Measurements from ENCODE around the gene KIAA1328. TPM values are rescaled to one million over a fixed set of nuclear protein-coding genes. Genes with fewer than 3 reads are reported as not detected.
A peak's percentile ranks its signal among the peaks of the same experiment; 100 is the strongest.
"Not testable (repeated sequence)": the region's sequence is repeated elsewhere in the genome, so short reads cannot be mapped to it uniquely, and the experiment has no call there.

The KIAA1328 gene
- total and polyA plus RNA-seq, 2 donors: 4.2 to 6.1 TPM

DNA sequence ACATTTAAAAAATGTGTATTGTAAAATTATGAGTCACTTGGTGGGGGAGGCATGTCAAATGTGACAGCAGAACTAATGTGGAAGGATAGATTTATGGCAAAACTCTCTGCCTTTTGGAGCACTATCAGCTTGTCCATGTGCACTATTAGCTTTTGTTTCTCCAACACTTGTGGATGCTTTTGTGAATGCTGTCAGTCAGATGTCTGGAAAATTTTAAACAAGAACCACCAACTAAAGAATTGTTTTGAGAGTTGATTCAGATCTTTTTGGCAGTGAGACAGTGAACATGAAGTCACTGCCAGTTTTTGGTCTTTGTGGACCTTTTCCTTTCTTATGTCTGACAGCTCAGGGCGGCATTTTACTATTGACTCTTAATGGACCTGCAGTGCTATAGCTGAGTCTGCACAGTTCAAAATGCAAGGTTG lies 72.4 kb downstream of the KIAA1328 start:
- Histone ChIP-seq H3K36me3 (ENCODE audit: control insufficient read depth in 2 of 2, insufficient read depth in 2 of 2, low read length in 1 of 2) (no peaks in the 10 kb centered on the region), H3K4me1 (ENCODE audit: control insufficient read depth in 2 of 2, insufficient read depth in 2 of 2, low read length in 2 of 2) (no peaks in the 10 kb centered on the region), H3K27ac (ENCODE audit: low read depth in 1 of 2, low read length in 1 of 2) (no peak overlapping the region), H3K4me3 (ENCODE audit: low read length in 2 of 2) (no peak overlapping the region), H3K9me3 (ENCODE audit: control insufficient read depth in 2 of 2, insufficient read depth in 1 of 2, low read length in 1 of 2) (no peaks in the 10 kb centered on the region), H3K27me3 (ENCODE audit: control insufficient read depth in 2 of 2, insufficient read depth in 1 of 2, low read length in 1 of 2) (no peaks in the 10 kb centered on the region)
- no peak for DNase-seq (ENCODE audit: low read depth in 6 of 9, low spot score in 9 of 9)
- WGBS: 90% methylated on average over 1 of the region's 1 CpG

DNA sequence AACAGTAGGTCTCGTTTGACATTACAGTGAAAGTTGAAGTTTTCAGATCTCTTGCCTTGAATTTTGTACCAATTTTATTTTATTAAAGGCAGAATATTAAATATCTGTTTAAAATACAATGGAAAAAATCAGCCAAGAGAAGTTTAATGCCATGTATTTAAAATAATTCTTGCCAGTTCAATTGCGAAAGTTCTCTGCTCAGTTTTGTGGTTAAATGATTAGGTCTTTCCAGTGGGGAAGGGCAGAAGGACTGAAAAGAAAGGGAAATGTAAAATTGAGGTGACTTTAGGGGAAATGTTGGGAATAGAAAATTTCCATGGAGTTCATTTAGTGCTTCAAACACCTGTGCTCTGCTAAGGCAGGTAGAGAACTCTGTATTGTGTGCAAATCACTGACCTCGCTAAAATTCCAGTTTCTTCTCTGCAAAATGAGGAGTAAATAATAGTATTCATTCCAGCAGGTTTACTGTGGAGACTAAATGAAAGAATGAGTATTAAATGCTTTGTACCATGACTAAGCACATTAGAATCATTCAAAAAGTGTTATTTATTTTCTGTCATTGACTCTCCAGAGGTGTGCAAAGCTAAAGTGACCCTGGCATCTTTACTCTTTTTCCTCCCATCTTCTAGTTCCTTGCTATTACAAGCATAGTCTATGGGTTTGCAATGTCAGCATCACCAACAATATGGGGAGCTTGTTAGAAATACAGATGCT lies 74.4 kb downstream of the KIAA1328 start:
- no peak for DNase-seq (ENCODE audit: low read depth in 6 of 9, low spot score in 9 of 9)
- Histone ChIP-seq H3K27ac (ENCODE audit: low read depth in 1 of 2, low read length in 1 of 2) (no peak overlapping the region), H3K4me3 (ENCODE audit: low read length in 2 of 2) (no peak overlapping the region), H3K9me3 (ENCODE audit: control insufficient read depth in 2 of 2, insufficient read depth in 1 of 2, low read length in 1 of 2) (no peaks in the 10 kb centered on the region), H3K36me3 (ENCODE audit: control insufficient read depth in 2 of 2, insufficient read depth in 2 of 2, low read length in 1 of 2) (no peaks in the 10 kb centered on the region), H3K27me3 (ENCODE audit: control insufficient read depth in 2 of 2, insufficient read depth in 1 of 2, low read length in 1 of 2) (no peaks in the 10 kb centered on the region), H3K4me1 (ENCODE audit: control insufficient read depth in 2 of 2, insufficient read depth in 2 of 2, low read length in 2 of 2) (no peaks in the 10 kb centered on the region)
- WGBS: 82% methylated on average over 3 of the region's 3 CpGs

GRCh38 chr18:36905571-36905970 lies 76.6 kb downstream of the KIAA1328 start:
- H3K27ac ChIP-seq (ENCODE audit: low read depth in 1 of 2, low read length in 1 of 2): no peak overlapping the region
- no peaks in the 10 kb centered on the region for H3K9me3 ChIP-seq (ENCODE audit: control insufficient read depth in 2 of 2, insufficient read depth in 1 of 2, low read length in 1 of 2)
- DNase-seq (ENCODE audit: low read depth in 6 of 9, low spot score in 9 of 9): no peak
- H3K4me3 ChIP-seq (ENCODE audit: low read length in 2 of 2): no peak overlapping the region
- H3K4me1 ChIP-seq (ENCODE audit: control insufficient read depth in 2 of 2, insufficient read depth in 2 of 2, low read length in 2 of 2): no peaks in the 10 kb centered on the region
- H3K36me3 ChIP-seq (ENCODE audit: control insufficient read depth in 2 of 2, insufficient read depth in 2 of 2, low read length in 1 of 2): no peaks in the 10 kb centered on the region
- no peaks in the 10 kb centered on the region for H3K27me3 ChIP-seq (ENCODE audit: control insufficient read depth in 2 of 2, insufficient read depth in 1 of 2, low read length in 1 of 2)

GRCh38 chr18:36909282-36909681 lies 80.4 kb downstream of the KIAA1328 start:
- H3K27me3 ChIP-seq (ENCODE audit: control insufficient read depth in 2 of 2, insufficient read depth in 1 of 2, low read length in 1 of 2); H3K4me1 ChIP-seq (ENCODE audit: control insufficient read depth in 2 of 2, insufficient read depth in 2 of 2, low read length in 2 of 2); H3K9me3 ChIP-seq (ENCODE audit: control insufficient read depth in 2 of 2, insufficient read depth in 1 of 2, low read length in 1 of 2); H3K4me3 ChIP-seq (ENCODE audit: low read length in 2 of 2); DNase-seq (ENCODE audit: low read depth in 6 of 9, low spot score in 9 of 9); H3K27ac ChIP-seq (ENCODE audit: low read depth in 1 of 2, low read length in 1 of 2); H3K36me3 ChIP-seq (ENCODE audit: control insufficient read depth in 2 of 2, insufficient read depth in 2 of 2, low read length in 1 of 2): not testable (repeated sequence)
- over 99% methylated on average over 4 of the region's 4 CpGs for WGBS

DNA sequence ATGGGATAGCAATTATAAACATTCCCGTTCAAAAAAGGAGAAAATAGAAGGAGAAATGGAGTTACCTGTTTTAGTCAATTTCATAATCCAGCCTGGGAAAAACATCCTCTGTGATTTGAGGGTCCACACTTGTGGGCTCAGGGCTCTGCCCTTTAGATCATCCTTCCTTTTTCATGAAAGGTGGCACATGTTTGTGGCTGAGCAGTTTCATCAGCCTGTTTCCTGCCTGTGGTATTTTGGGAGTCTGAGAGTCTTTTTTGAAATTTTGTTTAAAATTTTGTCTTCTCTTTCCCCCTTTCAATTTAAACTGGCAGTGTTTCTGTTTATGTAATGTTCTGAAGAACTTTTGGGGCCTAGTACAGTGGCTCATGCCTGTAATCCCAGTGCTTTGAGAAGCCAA lies 84.0 kb downstream of the KIAA1328 start:
- 13% methylated on average over 1 of the region's 1 CpG for WGBS
- no peak overlapping the region for H3K27ac ChIP-seq (ENCODE audit: low read depth in 1 of 2, low read length in 1 of 2)
- H3K4me3 ChIP-seq (ENCODE audit: low read length in 2 of 2): no peak overlapping the region
- H3K9me3 ChIP-seq (ENCODE audit: control insufficient read depth in 2 of 2, insufficient read depth in 1 of 2, low read length in 1 of 2): no peaks in the 10 kb centered on the region
- peaks cover 3 to 4% of the 10 kb centered on the region in 2 donors for H3K4me1 ChIP-seq (ENCODE audit: control insufficient read depth in 2 of 2, insufficient read depth in 2 of 2, low read length in 2 of 2)
- peak in 5 of 9 donors; percentile 2 to 35 (median 11) for DNase-seq (ENCODE audit: low read depth in 6 of 9, low spot score in 9 of 9)
- no peaks in the 10 kb centered on the region for H3K27me3 ChIP-seq (ENCODE audit: control insufficient read depth in 2 of 2, insufficient read depth in 1 of 2, low read length in 1 of 2)
- no peaks in the 10 kb centered on the region for H3K36me3 ChIP-seq (ENCODE audit: control insufficient read depth in 2 of 2, insufficient read depth in 2 of 2, low read length in 1 of 2)

- no peaks in the 10 kb centered on the region for H3K36me3 ChIP-seq (ENCODE audit: control insufficient read depth in 2 of 2, insufficient read depth in 2 of 2, low read length in 1 of 2)
- H3K4me1 ChIP-seq (ENCODE audit: control insufficient read depth in 2 of 2, insufficient read depth in 2 of 2, low read length in 2 of 2): peaks cover 2 to 4% of the 10 kb centered on the region in 2 donors
- H3K4me3 ChIP-seq (ENCODE audit: low read length in 2 of 2): no peak overlapping the region
- WGBS: 96% methylated on average over 3 of the region's 3 CpGs
- no peaks in the 10 kb centered on the region for H3K27me3 ChIP-seq (ENCODE audit: control insufficient read depth in 2 of 2, insufficient read depth in 1 of 2, low read length in 1 of 2)
- no peaks in the 10 kb centered on the region for H3K9me3 ChIP-seq (ENCODE audit: control insufficient read depth in 2 of 2, insufficient read depth in 1 of 2, low read length in 1 of 2)
- no peak for DNase-seq (ENCODE audit: low read depth in 6 of 9, low spot score in 9 of 9)
- no peak overlapping the region for H3K27ac ChIP-seq (ENCODE audit: low read depth in 1 of 2, low read length in 1 of 2)
Measured at GRCh38 chr18:36917907-36918306, 89.0 kb downstream of the KIAA1328 start.

DNA sequence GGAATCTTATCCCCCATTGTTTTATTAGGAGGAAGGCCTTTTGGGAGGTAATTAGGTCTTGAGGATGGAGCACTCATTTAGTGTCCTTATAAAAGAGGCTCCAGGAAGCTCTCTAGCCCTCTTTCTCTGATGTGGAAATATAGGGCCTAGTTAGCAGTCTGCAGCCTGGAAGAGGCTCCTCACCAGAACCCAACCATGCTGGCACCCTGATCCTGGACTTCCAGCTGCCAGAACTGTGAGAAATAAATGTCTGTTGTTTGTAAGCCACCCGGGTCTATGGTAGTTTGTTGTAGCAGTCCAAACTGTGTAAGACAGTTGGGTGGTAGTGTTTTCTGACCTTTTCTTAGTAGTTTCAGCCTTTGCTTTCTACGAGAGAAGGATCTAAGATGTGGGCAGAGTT lies 100.7 kb downstream of the KIAA1328 start:
- Histone ChIP-seq H3K4me3 (ENCODE audit: low read length in 2 of 2) (no peak overlapping the region), H3K27ac (ENCODE audit: low read depth in 1 of 2, low read length in 1 of 2) (no peak overlapping the region), H3K4me1 (ENCODE audit: control insufficient read depth in 2 of 2, insufficient read depth in 2 of 2, low read length in 2 of 2) (no peaks in the 10 kb centered on the region), H3K9me3 (ENCODE audit: control insufficient read depth in 2 of 2, insufficient read depth in 1 of 2, low read length in 1 of 2) (no peaks in the 10 kb centered on the region), H3K36me3 (ENCODE audit: control insufficient read depth in 2 of 2, insufficient read depth in 2 of 2, low read length in 1 of 2) (no peaks in the 10 kb centered on the region), H3K27me3 (ENCODE audit: control insufficient read depth in 2 of 2, insufficient read depth in 1 of 2, low read length in 1 of 2) (no peaks in the 10 kb centered on the region)
- 98% methylated on average over 2 of the region's 2 CpGs for WGBS
- no peak for DNase-seq (ENCODE audit: low read depth in 6 of 9, low spot score in 9 of 9)

DNA sequence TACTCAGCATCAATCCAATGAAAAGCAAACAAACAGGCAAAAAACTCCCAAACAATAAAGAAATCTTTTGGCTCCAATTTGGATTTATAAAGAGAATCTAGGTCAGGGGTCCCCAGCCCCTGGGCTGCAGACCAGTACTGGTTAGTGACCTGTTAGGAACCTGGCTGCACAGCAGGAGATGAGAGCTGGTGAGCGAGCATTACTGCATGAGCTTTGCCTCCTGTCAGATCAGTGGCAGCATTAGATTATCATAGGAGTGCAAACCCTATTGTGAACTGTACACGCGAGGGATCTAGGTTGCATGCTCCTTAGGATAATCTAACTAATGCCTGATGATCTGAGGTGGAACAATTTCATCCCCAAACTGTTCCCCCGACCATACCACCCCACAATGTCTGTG lies 102.2 kb downstream of the KIAA1328 start:
- Histone ChIP-seq H3K4me3 (ENCODE audit: low read length in 2 of 2) (no peak overlapping the region), H3K27me3 (ENCODE audit: control insufficient read depth in 2 of 2, insufficient read depth in 1 of 2, low read length in 1 of 2) (no peaks in the 10 kb centered on the region), H3K36me3 (ENCODE audit: control insufficient read depth in 2 of 2, insufficient read depth in 2 of 2, low read length in 1 of 2) (no peaks in the 10 kb centered on the region), H3K27ac (ENCODE audit: low read depth in 1 of 2, low read length in 1 of 2) (no peak overlapping the region), H3K4me1 (ENCODE audit: control insufficient read depth in 2 of 2, insufficient read depth in 2 of 2, low read length in 2 of 2) (no peaks in the 10 kb centered on the region), H3K9me3 (ENCODE audit: control insufficient read depth in 2 of 2, insufficient read depth in 1 of 2, low read length in 1 of 2) (no peaks in the 10 kb centered on the region)
- no peak for DNase-seq (ENCODE audit: low read depth in 6 of 9, low spot score in 9 of 9)
- 95% methylated on average over 4 of the region's 4 CpGs for WGBS

- H3K27me3 ChIP-seq (ENCODE audit: control insufficient read depth in 2 of 2, insufficient read depth in 1 of 2, low read length in 1 of 2): no peaks in the 10 kb centered on the region
- no peak for DNase-seq (ENCODE audit: low read depth in 6 of 9, low spot score in 9 of 9)
- H3K4me1 ChIP-seq (ENCODE audit: control insufficient read depth in 2 of 2, insufficient read depth in 2 of 2, low read length in 2 of 2): no peaks in the 10 kb centered on the region
- no peak overlapping the region for H3K4me3 ChIP-seq (ENCODE audit: low read length in 2 of 2)
- no peaks in the 10 kb centered on the region for H3K36me3 ChIP-seq (ENCODE audit: control insufficient read depth in 2 of 2, insufficient read depth in 2 of 2, low read length in 1 of 2)
- no peak overlapping the region for H3K27ac ChIP-seq (ENCODE audit: low read depth in 1 of 2, low read length in 1 of 2)
- 97% methylated on average over 2 of the region's 2 CpGs for WGBS
- no peaks in the 10 kb centered on the region for H3K9me3 ChIP-seq (ENCODE audit: control insufficient read depth in 2 of 2, insufficient read depth in 1 of 2, low read length in 1 of 2)
Measured at GRCh38 chr18:36933552-36933951, 104.6 kb downstream of the KIAA1328 start.

Measured in thymus (tissue), 11 donors.